Cardiac septum (tissue), 1 donor: ENCODE results near the gene CEP170. TPM values are rescaled to one million over a fixed set of nuclear protein-coding genes. Genes with fewer than 3 reads are reported as not detected.
"Not testable (repeated sequence)": the region's sequence is repeated elsewhere in the genome, so short reads cannot be mapped to it uniquely, and the experiment has no call there.

ENCODE experiments used
- DNase-seq: peaks from one replicate; pipeline ENCODE4 v3.0.0-alpha.2; 2020; ENCODE audit warnings: low spot score
- intact Hi-C: fragments of 100-400 bp; cut with DNase I; formaldehyde crosslinking; loops from one replicate; pipeline ENCODE4 v1.14.0; 2022
- total RNA-seq: library from RNA; stranded (reverse); fragmentation: NEBNext Ultra II Directional; extraction: Animal tissue kit (Norgen Biotek cat#: 25700); gene quantifications from one replicate; pipeline ENCODE4 v1.2.1, GENCODE V29; 2021
- donor health status: DM: no; HTN: no; CAD: no.

The CEP170 gene
- total RNA-seq, 1 donor from 2014 or later = 83.1 TPM

DNA sequence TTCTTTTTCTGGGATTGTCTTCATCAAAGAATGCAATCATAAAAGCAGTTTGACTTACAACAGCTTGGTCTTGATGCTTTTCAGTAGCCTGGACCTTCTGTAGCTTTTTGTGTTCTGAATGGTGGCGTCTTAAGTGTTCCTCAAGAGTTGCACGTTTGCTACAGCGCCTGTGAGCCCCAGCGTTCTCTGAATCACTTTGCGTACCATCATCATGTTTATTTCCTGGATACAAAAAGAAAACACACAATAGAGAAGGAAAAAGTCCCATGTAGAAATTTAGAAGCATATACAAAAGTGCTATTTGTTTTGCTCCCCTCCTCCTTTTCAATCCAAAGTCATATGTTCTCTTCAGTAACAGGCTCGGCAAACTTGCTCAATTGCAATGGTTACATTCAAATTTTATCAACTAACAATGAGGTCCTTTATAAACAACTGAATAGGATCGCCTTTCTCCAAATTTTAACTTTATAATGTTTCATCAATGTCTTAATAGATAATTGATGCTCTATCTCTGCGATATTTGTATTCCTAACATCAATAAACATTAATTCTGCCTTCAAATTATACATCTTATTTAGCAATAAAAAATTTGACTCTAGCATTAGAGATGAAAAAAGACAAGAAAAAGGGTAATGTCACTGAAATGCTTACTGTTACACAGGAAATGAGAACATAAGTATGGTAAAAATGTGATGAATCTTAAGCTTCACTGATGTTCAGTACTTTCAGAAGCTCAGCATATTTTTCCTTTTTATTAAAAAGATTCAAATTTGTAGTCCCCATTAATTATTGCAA lies 68.7 kb downstream of the CEP170 start:
- intact Hi-C loops, DNase-seq: not testable (repeated sequence)

DNA sequence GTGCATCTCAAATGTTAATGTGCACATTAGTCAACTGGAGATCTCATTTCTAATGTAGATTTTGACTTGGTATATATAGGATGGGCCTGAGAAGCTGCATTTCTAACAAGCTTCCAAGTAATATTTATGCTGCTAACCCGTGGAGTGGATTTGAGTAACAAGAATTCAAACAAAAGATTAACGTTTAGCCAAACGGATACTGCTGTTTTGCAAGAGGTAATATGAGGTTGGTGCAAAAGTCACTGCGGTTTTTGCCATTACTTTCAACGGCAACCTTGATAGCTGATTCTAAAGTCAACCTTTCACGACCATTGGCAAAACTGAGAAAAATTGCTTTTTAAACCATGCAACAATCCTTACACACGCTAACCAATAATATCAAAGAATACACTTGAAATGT lies 70.3 kb downstream of the CEP170 start:
- DNase-seq, intact Hi-C loops: not testable (repeated sequence)

DNA sequence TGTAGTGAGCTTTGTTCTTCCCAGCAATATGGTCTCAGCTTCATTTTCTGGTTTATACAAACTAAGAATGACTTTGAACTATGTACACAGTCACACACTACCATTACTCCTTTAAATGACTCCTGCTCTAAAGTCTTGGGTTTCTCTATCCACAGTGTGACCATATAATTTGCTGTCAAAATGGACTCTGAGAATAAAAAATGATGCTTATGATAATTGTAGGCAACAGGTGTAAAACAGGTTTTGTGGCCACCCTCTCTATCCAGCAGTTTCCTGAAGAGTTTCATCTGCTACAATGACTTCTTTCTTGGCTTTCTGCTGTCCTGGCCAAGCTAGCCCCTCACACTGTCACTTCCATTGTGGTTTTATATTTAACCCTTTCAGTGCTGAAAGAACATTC lies 71.4 kb downstream of the CEP170 start:
- intact Hi-C loops = not testable (repeated sequence)

DNA sequence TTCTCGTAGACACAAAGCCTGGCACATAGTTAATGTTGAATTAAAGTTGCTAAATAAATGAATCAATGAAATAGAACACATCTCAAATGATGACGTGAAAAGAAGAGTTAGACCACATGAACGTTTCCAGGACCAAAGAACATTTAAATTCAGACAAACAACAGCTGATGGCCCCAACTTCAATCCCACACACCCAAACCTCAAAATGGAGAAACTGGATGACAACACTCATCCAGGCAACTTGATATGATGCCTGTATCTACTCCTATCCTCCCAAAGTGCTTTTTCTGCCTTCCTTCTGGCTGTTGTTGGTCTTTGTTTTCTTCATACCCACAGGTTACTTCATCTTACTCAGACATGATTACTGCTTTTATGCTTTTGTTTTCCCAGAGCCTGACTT lies 71.9 kb downstream of the CEP170 start:
- DNase-seq, intact Hi-C loops: not testable (repeated sequence)

More for the DNA sequence above, 71.4 kb downstream of the CEP170 start:
- not testable (repeated sequence) for DNase-seq

DNA sequence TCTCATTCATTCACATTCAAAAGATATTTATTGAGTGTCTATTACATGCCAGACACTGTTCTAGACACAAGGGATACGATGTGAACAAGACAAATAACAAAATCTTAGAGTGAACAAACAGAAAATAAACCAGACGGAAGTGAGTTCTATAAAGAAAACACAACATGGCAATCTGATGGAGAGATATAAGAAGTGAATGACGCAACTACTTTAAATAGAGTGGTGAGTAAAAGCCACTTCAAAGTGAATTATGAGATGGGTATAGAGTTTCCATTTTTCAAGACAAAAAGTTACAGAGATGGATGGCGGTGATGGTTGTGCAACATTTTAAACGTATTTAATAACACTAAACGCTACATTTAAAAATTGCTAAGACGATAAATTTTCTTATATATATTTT lies 75.4 kb downstream of the CEP170 start:
- intact Hi-C loops = no loop called here
- DNase-seq = no peak

DNA sequence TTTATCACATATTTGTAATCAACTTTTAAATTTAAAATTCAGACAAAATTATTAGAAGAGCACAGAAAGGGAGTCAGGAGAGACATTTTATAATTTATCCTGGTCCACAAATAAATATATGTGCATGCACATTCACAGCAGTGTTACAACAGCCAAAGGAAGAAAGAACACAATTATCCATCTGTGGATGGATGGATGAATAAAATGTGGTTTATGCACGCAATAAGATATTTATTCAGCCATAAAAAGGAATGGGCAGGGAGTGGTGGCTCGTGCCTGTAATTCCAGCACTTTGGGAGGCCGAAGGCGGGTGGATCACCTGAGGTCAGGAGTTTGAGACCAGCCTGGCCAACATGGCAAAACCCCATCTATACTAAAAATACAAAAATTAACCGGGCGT lies 77.3 kb downstream of the CEP170 start:
- intact Hi-C loops, DNase-seq: not testable (repeated sequence)

DNA sequence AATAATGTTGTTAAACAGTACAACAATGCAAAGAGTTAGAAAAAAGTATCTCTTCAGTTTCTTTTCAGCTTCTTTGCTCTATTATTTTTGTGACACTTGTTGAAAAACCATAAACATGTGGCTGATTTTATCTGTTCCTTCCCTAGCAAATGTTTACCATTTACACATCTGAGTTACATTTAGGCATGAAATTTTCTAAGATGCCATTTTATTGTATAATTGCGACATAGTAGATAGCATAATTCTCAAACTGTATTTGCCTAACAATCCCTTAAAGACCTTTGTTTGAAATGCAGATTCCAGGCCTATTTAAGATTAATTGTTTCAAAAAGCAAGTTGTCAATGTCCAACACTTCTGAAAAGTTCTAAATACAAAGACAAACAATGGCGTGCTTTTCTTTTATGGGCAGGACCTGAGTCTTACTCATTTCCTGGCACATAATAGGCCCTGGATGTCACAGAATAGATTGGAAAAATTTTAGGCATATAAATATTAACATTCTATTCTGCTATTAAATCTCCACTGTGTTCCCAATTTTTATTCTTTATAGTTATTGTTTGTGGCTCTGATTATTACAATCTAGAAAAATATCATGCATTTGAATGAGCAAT lies 81.2 kb downstream of the CEP170 start:
- intact Hi-C loops, DNase-seq: not testable (repeated sequence)

DNA sequence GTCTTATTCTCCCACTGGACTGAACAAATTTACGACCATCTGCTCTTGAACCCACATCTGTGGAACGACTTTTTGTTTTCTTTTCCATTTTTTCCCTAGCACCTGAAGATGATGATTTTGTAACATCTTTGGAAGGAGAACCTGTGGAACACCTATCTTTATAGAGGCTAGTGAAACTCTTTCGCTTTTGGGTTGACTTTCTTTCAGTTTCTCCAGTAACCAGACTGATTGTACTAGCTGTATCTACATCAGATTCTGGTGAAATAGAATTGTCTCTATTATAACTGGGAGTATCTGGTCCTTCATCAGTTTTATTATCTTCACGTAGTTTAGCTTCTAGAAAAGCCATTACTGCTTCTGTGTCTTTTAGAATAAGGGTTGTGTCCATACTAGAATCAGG lies 90.2 kb downstream of the CEP170 start:
- intact Hi-C loops, DNase-seq: not testable (repeated sequence)

DNA sequence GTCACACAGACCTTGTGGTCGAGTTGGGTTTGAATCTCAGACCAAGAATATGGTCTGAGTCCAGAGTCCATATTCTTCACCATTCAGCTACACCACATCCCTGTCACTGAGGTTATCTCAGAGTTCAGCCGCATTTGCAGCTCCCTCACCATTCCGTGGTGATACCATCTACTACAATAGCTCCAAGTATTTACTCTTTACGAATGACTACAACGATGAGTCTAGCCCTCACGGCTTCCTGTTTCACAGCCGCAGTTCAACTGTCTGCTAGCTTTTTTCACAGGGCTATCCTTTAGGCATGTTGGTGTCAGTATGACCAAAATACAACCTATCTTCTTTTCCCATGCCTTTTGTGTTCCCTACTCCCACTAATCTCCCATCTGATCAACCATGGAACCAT lies 104.2 kb downstream of the CEP170 start:
- DNase-seq, intact Hi-C loops: not testable (repeated sequence)

DNA sequence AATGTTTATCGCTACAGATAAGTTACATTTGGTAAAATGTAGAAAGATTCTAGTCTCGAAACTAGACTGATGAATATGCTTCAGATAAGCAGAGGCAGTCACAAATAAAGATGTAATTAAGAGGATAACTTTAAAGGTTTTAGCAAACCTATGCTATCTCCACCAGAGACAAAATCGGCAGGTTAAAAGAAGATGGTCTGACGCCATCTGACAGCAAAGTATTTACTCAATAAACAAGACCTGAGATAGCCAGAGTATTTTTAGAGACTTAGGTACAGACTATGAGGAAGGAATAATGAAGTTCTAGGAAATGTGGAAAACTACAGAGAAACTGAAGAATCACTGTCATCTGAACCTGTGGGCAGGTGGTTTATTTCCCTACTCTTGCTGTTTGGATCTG lies 106.0 kb downstream of the CEP170 start:
- intact Hi-C loops, DNase-seq: not testable (repeated sequence)

DNA sequence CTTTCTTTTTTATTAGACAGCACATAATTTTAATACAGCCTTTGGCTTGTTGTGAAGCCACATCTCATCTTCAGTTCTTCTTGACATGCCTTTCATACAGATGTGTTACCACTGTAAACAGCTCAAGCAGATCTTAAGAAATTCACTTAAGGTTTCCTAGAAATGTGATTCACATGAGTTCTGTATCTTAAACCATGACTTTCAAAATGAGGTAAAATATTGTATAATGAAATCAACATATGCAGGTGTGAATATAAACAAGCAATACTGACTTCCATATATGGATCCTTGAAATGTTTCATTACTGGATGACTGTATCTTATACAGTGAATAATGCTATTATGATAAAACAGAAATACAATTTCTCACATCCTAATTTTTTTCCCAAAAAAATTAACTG lies 107.7 kb downstream of the CEP170 start:
- DNase-seq, intact Hi-C loops: not testable (repeated sequence)

DNA sequence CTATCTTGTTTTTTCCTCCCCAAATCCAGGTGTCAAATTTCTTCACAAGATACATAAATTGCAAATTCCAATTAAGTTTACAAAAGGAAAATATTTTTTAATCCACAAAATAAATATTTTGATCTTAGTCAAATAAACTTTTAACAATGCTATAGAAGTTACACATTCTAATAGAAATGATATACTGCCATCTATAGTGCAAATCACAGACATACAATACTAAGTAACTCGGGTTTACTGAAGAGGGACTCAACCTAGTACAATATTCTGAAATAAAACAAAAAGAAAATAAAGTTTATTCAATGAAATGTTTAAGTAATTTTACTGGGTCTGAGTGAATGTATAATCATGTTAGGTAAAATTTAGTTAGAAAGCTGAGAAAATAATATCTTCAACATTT lies 114.6 kb downstream of the CEP170 start:
- intact Hi-C loops = not testable (repeated sequence)

DNA sequence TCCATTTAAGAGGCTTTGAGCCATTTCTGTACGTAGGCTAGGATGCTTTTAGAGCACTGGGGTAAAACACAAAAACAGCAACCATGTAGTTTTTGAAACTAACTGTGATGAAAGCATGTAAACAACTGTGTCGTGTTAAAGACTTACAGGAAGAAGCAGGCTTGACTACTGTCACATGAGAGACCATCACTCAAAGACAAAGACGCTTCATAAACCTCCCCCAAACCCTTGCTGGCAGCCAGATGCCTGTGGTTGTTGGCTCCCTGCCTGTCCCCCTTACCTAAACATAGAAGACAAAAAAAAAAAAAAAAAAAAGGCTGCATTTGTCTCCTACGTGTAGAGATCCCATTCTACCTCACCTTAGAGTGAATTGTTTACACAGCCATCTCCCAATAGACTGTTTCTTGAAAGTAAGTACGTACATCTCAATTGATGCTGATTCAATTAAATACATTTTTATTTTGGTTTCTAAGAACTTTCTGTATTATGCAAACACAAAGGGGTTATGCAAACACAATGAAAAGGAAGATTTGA lies 132.1 kb downstream of the CEP170 start:
- intact Hi-C loops, DNase-seq: not testable (repeated sequence)

More for the DNA sequence above, 114.6 kb downstream of the CEP170 start:
- not testable (repeated sequence) for DNase-seq

DNA sequence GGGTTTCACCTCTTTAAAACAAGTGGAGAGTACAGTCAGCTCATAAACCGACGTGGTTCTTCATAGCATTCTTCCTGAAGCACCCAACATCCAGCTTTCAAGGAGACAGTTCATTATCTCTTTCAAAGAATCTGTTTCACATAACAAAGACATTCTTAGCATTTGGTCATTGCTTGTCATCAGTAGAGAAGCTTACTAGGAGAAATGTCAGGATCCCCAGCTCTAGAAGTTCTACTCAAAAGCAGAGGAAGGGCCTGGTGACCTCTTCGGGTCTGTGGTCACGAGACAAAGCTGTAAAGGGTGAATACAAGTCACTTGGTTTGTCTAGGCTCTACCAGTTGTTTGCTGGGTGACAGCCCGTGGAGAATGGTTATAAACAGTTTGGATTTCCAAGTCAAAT lies 133.1 kb downstream of the CEP170 start:
- DNase-seq, intact Hi-C loops: not testable (repeated sequence)

DNA sequence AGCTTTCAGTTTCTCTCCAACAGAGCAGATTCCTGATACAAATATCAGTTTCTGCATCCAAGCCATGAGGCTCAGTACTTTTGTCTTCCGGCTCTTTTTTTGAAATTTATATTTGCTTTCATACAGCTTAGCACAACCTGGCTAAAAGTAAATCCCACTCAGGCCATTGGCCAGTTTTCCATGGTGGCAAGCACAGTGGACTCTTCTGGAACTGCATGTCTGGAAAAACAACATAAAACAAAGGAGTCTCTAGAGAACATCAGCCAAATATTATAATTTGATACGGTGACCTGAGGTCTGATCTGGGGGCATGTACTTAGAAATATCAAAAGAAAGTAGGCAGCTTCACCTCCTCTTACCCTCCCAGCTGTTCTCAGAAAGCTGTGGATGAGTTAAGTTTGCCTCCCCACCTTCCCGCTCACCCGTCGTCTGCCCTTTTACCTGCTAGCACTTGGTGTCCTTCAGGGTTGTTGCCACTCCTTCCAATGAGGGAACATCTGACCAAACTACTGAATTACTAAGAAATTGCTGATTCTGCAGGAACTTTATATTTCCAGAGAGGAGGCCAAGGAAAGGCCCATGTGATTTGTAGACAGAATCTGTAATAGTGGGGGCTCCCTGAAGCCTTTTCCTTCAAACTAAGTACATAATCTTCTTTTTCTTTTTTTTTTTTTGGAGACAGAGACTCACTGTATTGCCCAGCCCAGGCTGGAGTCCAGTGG lies 136.3 kb downstream of the CEP170 start:
- DNase-seq, intact Hi-C loops: not testable (repeated sequence)

DNA sequence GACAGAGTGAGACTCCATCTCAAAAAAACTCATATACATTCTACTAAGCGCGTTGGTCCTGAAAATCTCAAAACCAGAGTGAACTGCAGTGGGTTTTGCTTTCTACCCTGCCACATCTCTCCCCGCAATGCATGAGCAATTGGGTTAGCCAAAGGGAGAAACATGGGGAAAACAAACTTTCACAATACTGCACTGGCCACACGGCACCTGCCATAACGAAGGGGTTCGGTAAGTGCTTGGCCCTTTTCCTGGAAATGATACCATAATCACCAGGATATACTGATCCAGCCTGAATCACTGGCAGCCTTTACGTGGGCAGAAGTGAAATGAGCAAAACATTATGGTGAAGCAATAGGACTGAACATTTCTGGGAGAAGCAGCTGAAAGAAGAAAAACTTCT lies 138.9 kb downstream of the CEP170 start:
- not testable (repeated sequence) for DNase-seq

DNA sequence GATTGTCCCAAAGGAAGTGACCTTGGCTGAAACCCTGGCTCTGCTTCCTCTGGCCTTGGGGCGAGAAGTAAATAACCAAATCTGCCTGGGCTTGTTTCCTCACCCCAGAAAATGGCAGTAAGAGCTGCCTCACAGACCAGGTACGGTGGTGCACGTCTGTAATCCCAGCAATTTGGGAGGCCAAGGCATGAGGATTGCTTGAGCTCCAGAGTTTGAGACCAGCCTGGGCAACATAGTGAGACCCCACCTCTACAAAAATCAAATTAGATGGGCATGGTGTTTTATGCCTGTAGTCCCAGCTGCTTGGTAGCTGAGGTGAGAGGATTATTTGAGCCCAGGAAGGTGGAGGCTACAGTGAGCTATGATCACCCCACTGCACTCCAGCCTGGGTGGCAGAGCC lies 140.3 kb downstream of the CEP170 start:
- DNase-seq, intact Hi-C loops: not testable (repeated sequence)

More for the DNA sequence above, 138.9 kb downstream of the CEP170 start:
- intact Hi-C loops = not testable (repeated sequence)

DNA sequence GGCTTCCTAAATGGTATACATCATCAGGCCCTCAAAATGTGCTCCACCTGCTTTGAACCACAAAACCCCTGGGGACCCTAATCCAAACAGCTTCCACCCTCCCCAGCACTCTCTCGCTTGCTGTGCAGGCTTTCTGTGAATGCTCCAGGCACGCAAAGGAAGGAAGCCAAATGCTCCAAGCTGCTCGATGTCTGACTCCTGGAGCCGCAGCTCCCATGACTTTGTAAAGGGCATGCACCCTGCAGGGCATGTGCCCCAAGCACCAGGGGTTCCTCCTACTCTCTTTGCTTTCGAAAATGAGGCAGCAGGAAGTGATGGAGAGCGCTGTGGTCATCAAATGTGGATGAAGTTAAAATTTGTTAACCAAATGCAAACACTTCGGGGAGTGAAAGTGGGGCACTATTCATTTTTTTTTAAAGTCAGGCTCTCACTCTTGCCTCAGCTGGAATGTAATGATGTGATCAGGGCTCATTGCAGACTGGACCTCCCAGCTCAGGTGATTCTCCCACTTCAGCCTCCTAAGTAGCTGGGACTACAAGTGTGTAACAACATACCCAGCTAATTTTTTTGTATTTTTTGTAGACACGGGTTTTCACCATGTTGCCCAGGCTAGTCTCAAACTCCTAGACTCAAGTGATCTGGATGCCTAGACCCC lies 140.9 kb downstream of the CEP170 start:
- intact Hi-C loops, DNase-seq: not testable (repeated sequence)

DNA sequence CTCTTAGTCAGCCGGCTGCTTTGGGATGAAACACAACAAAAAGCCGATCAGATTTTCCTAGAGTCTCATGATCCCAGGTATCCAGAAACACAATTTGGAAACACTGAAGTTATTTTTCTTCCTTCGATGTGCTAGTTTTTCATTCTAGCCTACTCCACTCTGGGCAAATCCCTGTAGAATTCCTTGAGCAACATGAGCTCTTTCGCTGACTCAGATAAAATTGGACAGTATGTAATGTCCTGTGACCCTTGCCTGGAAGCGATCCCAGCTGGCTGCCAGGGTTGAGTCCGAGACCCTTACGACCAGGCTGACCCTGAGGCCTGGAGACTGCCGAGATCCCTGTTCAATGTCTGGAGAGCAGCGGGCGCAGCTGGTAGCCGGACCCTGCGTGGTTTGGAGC lies 147.9 kb downstream of the CEP170 start:
- DNase-seq, intact Hi-C loops: not testable (repeated sequence)
